Spleen (tissue), 7 donors: Measurements from ENCODE around the gene PAK1.

Source experiments
- CTCF ChIP-seq, 11 experiments: fragments of 200-600 bp in 7 of 11; fragments of 450-650 bp in 4 of 11; sonication (generic) in 4 of 11; IDR thresholded peaks in 8 of 11; conservative IDR thresholded peaks in 3 of 11; 1 replicate in 7 of 11; 2 replicates in 4 of 11; pipeline versions ENCODE4 v1.4.0 to v1.8.0; 2016 to 2021; ENCODE audit warnings: antibody characterized with exemption in 11 of 11, inconsistent platforms in 4 of 11, mild to moderate bottlenecking in 1 of 11
- POLR2A ChIP-seq, 3 donors: fragments of 450-650 bp; IDR thresholded peaks; one replicate each; pipeline ENCODE4 v1.5.1; 2017; ENCODE audit warnings: antibody characterized with exemption in 3 of 3, mild to moderate bottlenecking in 1 of 3
- POLR2AphosphoS5 ChIP-seq, 3 donors: sonication (generic); formaldehyde crosslinking; IDR thresholded peaks; one replicate each; pipeline ENCODE4 v1.5.1; 2017; ENCODE audit warnings: antibody characterized with exemption in 3 of 3
- donor health status: DM: no; HTN: no; CAD: no; lungs with moderate emphysema.
- donor health status: DM: no; HTN: no; CAD: no.
- donor health status: DM: no; HTN: no; CAD: no.

GRCh38 chr11:77402218-77402556 lies 71.7 kb downstream of the PAK1 start:
- no peak for TF ChIP-seq CTCF (IDR thresholded peaks at IDR 0.05 in 8 of 11, conservative IDR thresholded peaks at IDR 0.05 in 3 of 11)
- no peak for TF ChIP-seq POLR2A (IDR thresholded peaks at IDR 0.05)
- no peak for TF ChIP-seq POLR2AphosphoS5 (IDR thresholded peaks at IDR 0.05)
